IMR-90 (cell line): ENCODE results near the gene GPC5. TPM values are rescaled to one million over a fixed set of nuclear protein-coding genes. Genes with fewer than 3 reads are reported as not detected.
"Not testable (repeated sequence)": the region's sequence is repeated elsewhere in the genome, so short reads cannot be mapped to it uniquely, and the experiment has no call there.

Experiments used
- ATAC-seq: fragments of 200-7000 bp; cut with Tn5 transposase; 2 replicates; pipeline ENCODE4 v1.9.1; 2020; ENCODE audit warnings: low read depth, mild to moderate bottlenecking, moderate library complexity
- BruUV-seq: library from RNA; stranded (reverse); fragments of 400-500 nt; replicated peaks from 2 replicates; lab custom pipeline; 2021; lab: Mats Ljungman, UMichigan
- CTCF ChIA-PET: fragments of 300-600 bp; formaldehyde crosslinking; extraction: SDS; loops from one replicate; lab custom pipeline; 2021; ENCODE audit warnings: antibody characterized with exemption; lab: Yijun Ruan, JAX
- POLR2A ChIA-PET: fragments of 300-600 bp; sonication (Branson Sonifier 250); formaldehyde crosslinking; loops from one replicate; lab custom pipeline; 2022; ENCODE audit warnings: antibody characterized with exemption; ENCODE audit not compliant: unreplicated experiment; lab: Charles Lee
- DNase-seq: peaks from one replicate; pipeline ENCODE4 v3.0.0; 2013
- H2AFZ ChIP-seq: replicated peaks from 2 replicates; pipeline ENCODE3; 2013; ENCODE audit warnings: low read length, mild to moderate bottlenecking; ENCODE audit not compliant: poor library complexity
- H2AK5ac ChIP-seq: 2 replicates; pipeline ENCODE4 v1.6.1; 2013; ENCODE audit warnings: low read depth, low read length, inconsistent platforms
- H2AK9ac ChIP-seq: replicated peaks from 2 replicates; pipeline ENCODE3; 2013; ENCODE audit warnings: mild to moderate bottlenecking, low read depth, low read length, moderate library complexity; ENCODE audit not compliant: poor library complexity
- H2BK120ac ChIP-seq: 2 replicates; pipeline ENCODE4 v1.6.1; 2013; ENCODE audit warnings: low read depth, low read length, inconsistent platforms
- H2BK15ac ChIP-seq: 3 replicates; pipeline ENCODE4 v1.6.1; 2013; ENCODE audit warnings: low read depth, low read length, inconsistent platforms
- H2BK20ac ChIP-seq: 2 replicates; pipeline ENCODE4 v1.6.1; 2013; ENCODE audit warnings: low read depth, mild to moderate bottlenecking, inconsistent platforms, low read length, moderate library complexity
- H2BK5ac ChIP-seq: 2 replicates; pipeline ENCODE4 v1.6.1; 2013; ENCODE audit warnings: mild to moderate bottlenecking, low read depth, low read length, inconsistent platforms; ENCODE audit not compliant: poor library complexity, severe bottlenecking
- H3K14ac ChIP-seq: replicated peaks from 2 replicates; pipeline ENCODE4 v1.6.1; 2013; ENCODE audit warnings: low read depth, low read length, inconsistent platforms
- H3K18ac ChIP-seq: 2 replicates; pipeline ENCODE4 v1.6.1; 2013; ENCODE audit warnings: low read depth, low read length, control low read depth
- H3K23ac ChIP-seq: 2 replicates; pipeline ENCODE4 v1.6.1; 2013; ENCODE audit warnings: low read depth, low read length, inconsistent platforms
- H3K27ac ChIP-seq: 2 replicates; pipeline ENCODE4 v1.5.1; 2013; ENCODE audit warnings: mild to moderate bottlenecking, control low read depth, low read length; ENCODE audit not compliant: insufficient read depth
- H3K27me3 ChIP-seq: 2 replicates; pipeline ENCODE4 v1.6.1; 2013; ENCODE audit warnings: low read length; ENCODE audit not compliant: control insufficient read depth, insufficient read depth
- H3K36me3 ChIP-seq: 2 replicates; pipeline ENCODE4 v1.6.1; 2013; ENCODE audit warnings: low read length, mixed read lengths; ENCODE audit not compliant: control insufficient read depth, insufficient read depth
- H3K4ac ChIP-seq: 2 replicates; pipeline ENCODE4 v1.6.1; 2013; ENCODE audit warnings: low read depth, low read length, inconsistent platforms
- H3K4me1 ChIP-seq: 2 replicates; pipeline ENCODE4 v1.6.1; 2013; ENCODE audit warnings: low read length, mixed read lengths; ENCODE audit not compliant: control insufficient read depth, insufficient read depth
- H3K4me2 ChIP-seq: 2 replicates; pipeline ENCODE4 v1.6.1; 2013; ENCODE audit warnings: low read depth, mild to moderate bottlenecking, control low read depth, low read length, moderate library complexity
- H3K4me3 ChIP-seq: 2 replicates; pipeline ENCODE4 v1.5.1; 2013; ENCODE audit warnings: low read depth, mild to moderate bottlenecking, control low read depth, low read length, moderate library complexity; ENCODE audit not compliant: insufficient read depth
- H3K56ac ChIP-seq: 2 replicates; pipeline ENCODE4 v1.6.1; 2013; ENCODE audit warnings: low read length, inconsistent platforms; ENCODE audit not compliant: insufficient read depth; ENCODE audit errors: extremely low read depth
- H3K79me1 ChIP-seq, 2 experiments: 2 replicates each; pipeline ENCODE4 v1.6.1; 2013; ENCODE audit warnings: low read length in 2 of 2, inconsistent platforms in 1 of 2, low read depth in 1 of 2
- H3K9ac ChIP-seq: 2 replicates; pipeline ENCODE4 v1.6.1; 2013; ENCODE audit warnings: low read depth, low read length, control low read depth
- H3K9me1 ChIP-seq: 2 replicates; pipeline ENCODE4 v1.6.1; 2013; ENCODE audit warnings: low read length, inconsistent platforms; ENCODE audit not compliant: insufficient read depth
- H3K9me3 ChIP-seq: 2 replicates; pipeline ENCODE4 v1.6.1; 2013; ENCODE audit warnings: low read length; ENCODE audit not compliant: control insufficient read depth, insufficient read depth
- H4K20me1 ChIP-seq: 2 replicates; pipeline ENCODE4 v1.6.1; 2013; ENCODE audit warnings: low read length, inconsistent platforms; ENCODE audit not compliant: insufficient read depth
- H4K5ac ChIP-seq: 2 replicates; pipeline ENCODE4 v1.6.1; 2013; ENCODE audit warnings: mild to moderate bottlenecking, low read depth, low read length, control low read depth
- H4K8ac ChIP-seq, 2 experiments: 2 replicates each; pipeline ENCODE4 v1.6.1; 2013; ENCODE audit warnings: low read depth in 2 of 2, low read length in 2 of 2, control low read depth in 1 of 2, inconsistent platforms in 1 of 2
- H4K91ac ChIP-seq: 2 replicates; pipeline ENCODE4 v1.6.1; 2013; ENCODE audit warnings: low read depth, low read length, inconsistent platforms; ENCODE audit not compliant: insufficient read depth
- WGBS, 2 experiments: methylation state at CpG; one replicate each; pipeline versions ENCODE4 v1.1.5 to v1.1.7; 2013; ENCODE audit warnings: missing lambda C conversion rate in 2 of 2; ENCODE audit not compliant: insufficient read length in 1 of 2; ENCODE audit errors: extremely low coverage in 2 of 2; 5-methylcytosine and 5-hydroxymethylcytosine counted together
- dilution Hi-C: fragments of 300-500 bp; cut with HindIII; formaldehyde crosslinking; loops from one replicate; pipeline ENCODE4 v1.14.3; 2018; ENCODE audit warnings: low sequenced_read_pairs; ENCODE audit not compliant: unreplicated experiment
- in situ Hi-C: fragments of 300-500 bp; cut with MboI; formaldehyde crosslinking; loops from 3 replicates; pipeline ENCODE4 v1.14.3; 2019; ENCODE audit warnings: low sequenced_read_pairs, inconsistent platforms, mixed read lengths
- intact Hi-C: fragments of 100-400 bp; cut with micrococcal nuclease; formaldehyde crosslinking; loops from 2 replicates; pipeline ENCODE4 v1.10.0; 2022
- polyA plus RNA-seq, 3 experiments: library from polyadenylated mRNA; depleted of rRNA; stranded (reverse); fragments of >200 nt; gene quantifications; 2 replicates each; pipeline ENCODE4 v1.2.3, GENCODE V29; 2012; ENCODE audit warnings: low replicate concordance in 1 of 3
- total RNA-seq: library from RNA; depleted of rRNA; stranded (reverse); fragments of >200 nt; gene quantifications from 2 replicates; pipeline ENCODE4 v1.2.3, GENCODE V29; 2012

Gene GPC5
- total and polyA plus RNA-seq, 2 of the 4 experiments (the other 2 are of a cell fraction), result 0.94 to 1.8 TPM

DNA sequence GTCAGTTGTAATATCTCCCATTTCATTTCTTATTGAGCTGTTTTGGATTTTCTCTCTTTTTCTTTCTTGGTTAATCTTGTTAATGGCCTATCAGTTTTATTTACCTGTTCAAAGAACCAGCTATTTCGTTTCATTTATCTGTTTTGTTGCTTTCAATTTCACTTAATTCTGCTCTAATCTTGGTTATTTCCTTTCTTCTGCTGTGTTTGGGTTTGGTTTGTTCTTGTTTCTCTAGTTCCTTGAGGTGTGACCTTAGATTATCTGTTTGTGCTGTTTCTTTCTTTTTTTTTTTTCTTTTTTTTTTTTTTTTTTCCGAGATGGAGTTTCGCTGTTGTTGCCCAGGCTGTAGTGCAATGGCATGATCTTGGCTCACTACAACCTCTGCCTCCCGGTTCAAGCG lies 896.1 kb downstream of the GPC5 start:
- H3K4me1 ChIP-seq, DNase-seq, H2BK5ac ChIP-seq, H3K79me1 ChIP-seq, H3K4me3 ChIP-seq, H4K91ac ChIP-seq, H3K27ac ChIP-seq, H2AK5ac ChIP-seq, H2BK15ac ChIP-seq, H2BK20ac ChIP-seq, H3K4ac ChIP-seq, H3K9ac ChIP-seq, H3K18ac ChIP-seq, H2AK9ac ChIP-seq, BruUV-seq, H3K27me3 ChIP-seq, H4K20me1 ChIP-seq, H3K14ac ChIP-seq, H4K8ac ChIP-seq, H3K36me3 ChIP-seq, in situ Hi-C loops, intact Hi-C loops, H2BK120ac ChIP-seq, ATAC-seq, H3K9me3 ChIP-seq, H3K23ac ChIP-seq, dilution Hi-C loops, H2AFZ ChIP-seq, H3K4me2 ChIP-seq, H4K5ac ChIP-seq, H3K9me1 ChIP-seq, POLR2A ChIA-PET, CTCF ChIA-PET, H3K56ac ChIP-seq: not testable (repeated sequence)
- no CpG with 5 or more reads among the region's 5 CpGs for WGBS, 2 experiments

DNA sequence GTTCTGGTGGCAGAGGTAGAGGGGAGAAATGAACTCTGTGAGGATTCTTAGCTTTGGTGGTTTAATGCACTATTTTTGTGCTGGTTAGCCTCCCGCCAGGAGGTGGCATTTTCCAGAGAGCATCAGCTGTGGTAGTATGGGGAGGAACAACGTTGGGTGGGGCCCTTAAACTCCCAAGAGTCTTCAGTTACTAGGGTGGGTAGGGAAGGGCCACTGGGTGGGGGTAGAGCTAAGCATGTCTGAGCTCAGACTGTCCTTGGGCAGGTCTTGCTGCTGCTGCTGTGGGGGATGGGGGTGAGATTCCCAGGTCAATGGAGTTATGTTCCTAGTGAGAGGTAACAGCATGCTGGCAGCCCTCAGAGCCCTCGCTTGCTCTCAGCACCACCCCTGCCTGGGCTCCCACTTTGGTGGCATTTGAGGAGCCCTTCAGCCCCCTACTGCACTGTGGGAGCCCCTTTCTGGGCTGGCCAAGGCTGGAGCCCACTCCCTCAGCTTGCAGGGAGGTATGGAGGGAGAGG lies 897.8 kb downstream of the GPC5 start:
- H2AK5ac ChIP-seq, H2AK9ac ChIP-seq, H3K18ac ChIP-seq, H3K4me3 ChIP-seq, ATAC-seq, H3K9me3 ChIP-seq, H2BK120ac ChIP-seq, H4K20me1 ChIP-seq, H3K14ac ChIP-seq, H2BK5ac ChIP-seq, H3K9me1 ChIP-seq, H3K79me1 ChIP-seq, H3K36me3 ChIP-seq, H4K8ac ChIP-seq, H3K23ac ChIP-seq, H2BK20ac ChIP-seq, H3K27me3 ChIP-seq, H3K4ac ChIP-seq, H2BK15ac ChIP-seq, H3K4me2 ChIP-seq, H3K4me1 ChIP-seq, H3K56ac ChIP-seq, H4K91ac ChIP-seq, CTCF ChIA-PET, BruUV-seq, intact Hi-C loops, H3K9ac ChIP-seq, H3K27ac ChIP-seq, H2AFZ ChIP-seq, POLR2A ChIA-PET, H4K5ac ChIP-seq, dilution Hi-C loops, in situ Hi-C loops, DNase-seq: not testable (repeated sequence)
- WGBS, 2 experiments, result no CpG with 5 or more reads among the region's 3 CpGs
